Ectodermal cell (in vitro differentiated cells): ENCODE data around the gene F12.
"Not testable (repeated sequence)": the region's sequence is repeated elsewhere in the genome, so short reads cannot be mapped to it uniquely, and the experiment has no call there.

ENCODE experiments used
- H3K27ac ChIP-seq: 2 replicates; pipeline ENCODE4 v1.7.0; 2013; ENCODE audit warnings: mild to moderate bottlenecking, low read depth, low read length; ENCODE audit not compliant: insufficient read depth, poor library complexity, severe bottlenecking
- H3K27me3 ChIP-seq: 2 replicates; pipeline ENCODE4 v1.7.0; 2013; ENCODE audit warnings: mild to moderate bottlenecking, low read length; ENCODE audit not compliant: insufficient read depth, control insufficient read depth, poor library complexity, severe bottlenecking
- H3K36me3 ChIP-seq: one replicate; pipeline ENCODE4 v1.7.0; 2013; ENCODE audit warnings: low read length; ENCODE audit not compliant: control insufficient read depth, insufficient read depth
- H3K4me1 ChIP-seq: one replicate; pipeline ENCODE4 v1.7.0; 2013; ENCODE audit warnings: low read length; ENCODE audit not compliant: control insufficient read depth, insufficient read depth
- H3K4me3 ChIP-seq: 2 replicates; pipeline ENCODE4 v1.7.0; 2013; ENCODE audit warnings: low read depth, low read length, control low read depth; ENCODE audit not compliant: insufficient read depth
- H3K9me3 ChIP-seq: 2 replicates; pipeline ENCODE4 v1.7.0; 2013; ENCODE audit warnings: mild to moderate bottlenecking, low read length, moderate library complexity; ENCODE audit not compliant: control insufficient read depth
- WGBS, 2 experiments: methylation state at CpG; one replicate each; pipeline ENCODE4 v1.1.7; 2013; ENCODE audit warnings: missing lambda C conversion rate in 2 of 2; 5-methylcytosine and 5-hydroxymethylcytosine counted together

F12 gene

DNA sequence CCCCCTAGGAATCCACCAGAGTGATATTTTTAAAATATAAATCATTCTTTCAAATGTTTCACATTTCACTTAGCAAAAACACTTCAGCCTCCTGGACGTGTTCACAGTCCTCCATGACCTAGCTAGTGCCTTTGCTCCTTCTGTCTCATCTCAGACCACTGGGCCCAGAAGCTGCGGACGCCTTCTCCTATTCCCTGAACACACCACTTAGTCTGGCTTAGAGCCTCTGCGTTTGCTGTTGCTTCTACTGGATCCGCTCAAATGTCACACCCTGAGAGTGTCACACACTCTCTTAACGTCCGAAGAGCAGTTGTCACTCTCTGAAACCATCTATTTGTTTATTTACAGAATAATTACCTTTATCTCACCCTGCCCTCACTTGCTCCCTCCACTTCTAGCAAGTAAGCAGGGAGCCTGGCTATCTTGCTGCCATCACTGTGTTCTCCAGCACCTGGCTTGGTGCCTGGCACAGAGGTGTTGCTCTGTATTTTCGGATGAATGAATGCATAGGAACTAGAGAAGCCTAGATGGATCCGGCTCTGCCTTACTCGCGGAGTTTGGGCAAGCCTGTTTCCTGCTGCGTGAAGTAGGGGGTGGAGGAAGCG lies 15.9 kb upstream of the F12 start:
- Histone ChIP-seq H3K9me3 (no peaks in the 10 kb centered on the region), H3K27ac (peak overlapping the region; percentile 91), H3K4me3 (peak overlapping the region; percentile 58), H3K4me1 (peaks cover 12% of the 10 kb centered on the region), H3K27me3 (no peaks in the 10 kb centered on the region), H3K36me3 (no peaks in the 10 kb centered on the region)
- 67% methylated on average over 13 of the region's 13 CpGs for WGBS, 2 experiments

GRCh38 chr5:177423671-177424070 lies 14.3 kb upstream of the F12 start:
- no peaks in the 10 kb centered on the region for H3K27me3 ChIP-seq
- no peak overlapping the region for H3K4me3 ChIP-seq
- H3K4me1 ChIP-seq = peaks cover 12% of the 10 kb centered on the region
- WGBS, 2 experiments = 84 to 85% methylated on average over 2 of the region's 2 CpGs
- H3K9me3 ChIP-seq = no peaks in the 10 kb centered on the region
- H3K27ac ChIP-seq = no peak overlapping the region
- H3K36me3 ChIP-seq = no peaks in the 10 kb centered on the region

- WGBS, 2 experiments = 89 to 92% methylated on average over 6 of the region's 6 CpGs
- H3K9me3 ChIP-seq = no peaks in the 10 kb centered on the region
Observed at GRCh38 chr5:177421062-177421798, 11.9 kb upstream of the F12 start.

GRCh38 chr5:177420472-177420871 lies 11.1 kb upstream of the F12 start:
- not testable (repeated sequence) for H3K27ac ChIP-seq, H3K4me3 ChIP-seq, H3K36me3 ChIP-seq, H3K4me1 ChIP-seq, H3K9me3 ChIP-seq, H3K27me3 ChIP-seq
- 91 to 92% methylated on average over 7 of the region's 7 CpGs for WGBS, 2 experiments

More at GRCh38 chr5:177421062-177421798, 11.9 kb upstream of the F12 start:
- Histone ChIP-seq H3K4me3 (no peak overlapping the region), H3K36me3 (no peaks in the 10 kb centered on the region), H3K4me1 (no peaks in the 10 kb centered on the region), H3K27ac (no peak overlapping the region), H3K27me3 (no peaks in the 10 kb centered on the region)

- WGBS, 2 experiments = 92 to 97% methylated on average over 3 of the region's 3 CpGs
- Histone ChIP-seq H3K27me3 (peaks cover 1% of the 10 kb centered on the region), H3K9me3 (no peaks in the 10 kb centered on the region), H3K27ac (no peak overlapping the region), H3K4me1 (no peaks in the 10 kb centered on the region), H3K36me3 (no peaks in the 10 kb centered on the region), H3K4me3 (no peak overlapping the region)
Observed at GRCh38 chr5:177419046-177419445, 9.7 kb upstream of the F12 start.

GRCh38 chr5:177417081-177417480 lies 7.7 kb upstream of the F12 start:
- not testable (repeated sequence) for H3K27me3 ChIP-seq, H3K4me1 ChIP-seq
- WGBS, 2 experiments = 91 to 92% methylated on average over 6 of the region's 6 CpGs

GRCh38 chr5:177414481-177414880 lies 5.1 kb upstream of the F12 start:
- 86 to 94% methylated on average over 3 of the region's 3 CpGs for WGBS, 2 experiments
- Histone ChIP-seq H3K9me3 (no peaks in the 10 kb centered on the region), H3K27me3 (peaks cover 10% of the 10 kb centered on the region), H3K4me3 (no peak overlapping the region), H3K27ac (no peak overlapping the region), H3K4me1 (no peaks in the 10 kb centered on the region), H3K36me3 (no peaks in the 10 kb centered on the region)

More at GRCh38 chr5:177417081-177417480, 7.7 kb upstream of the F12 start:
- not testable (repeated sequence) for H3K27ac ChIP-seq, H3K9me3 ChIP-seq, H3K36me3 ChIP-seq, H3K4me3 ChIP-seq

DNA sequence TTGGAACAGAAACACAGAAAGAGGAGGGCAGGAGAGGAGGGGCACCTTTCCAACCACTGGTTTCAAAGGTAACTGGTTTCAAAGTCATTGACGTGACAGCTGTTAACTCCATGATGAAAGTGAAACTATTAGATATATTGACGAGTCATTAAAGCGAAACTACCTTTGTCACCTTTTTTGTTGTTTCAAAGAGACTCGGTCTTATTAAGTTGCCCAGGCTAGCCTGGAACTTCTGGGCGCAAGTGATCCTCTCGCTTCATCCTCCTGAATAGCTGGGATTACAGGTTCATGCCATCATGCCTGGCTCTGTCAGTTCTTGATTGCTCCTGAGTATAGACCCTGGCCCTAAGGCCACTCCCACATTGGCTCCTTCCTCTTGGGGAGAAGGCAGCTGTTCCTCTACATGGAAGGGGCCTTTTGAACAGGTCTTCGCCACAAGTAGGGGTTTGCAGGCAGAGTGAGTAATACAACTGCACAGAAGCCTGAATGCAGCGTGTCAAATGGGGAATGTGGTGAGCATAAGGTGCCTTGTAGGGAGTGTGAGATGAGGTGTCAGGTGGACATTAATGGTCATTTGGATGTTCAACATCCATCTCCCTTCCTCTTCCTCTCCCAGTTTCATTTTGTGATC lies 3.4 kb upstream of the F12 start:
- H3K27me3 ChIP-seq = peaks cover 23% of the 10 kb centered on the region
- no peak overlapping the region for H3K4me3 ChIP-seq
- no peaks in the 10 kb centered on the region for H3K9me3 ChIP-seq
- no peaks in the 10 kb centered on the region for H3K4me1 ChIP-seq
- WGBS, 2 experiments = 92 to 98% methylated on average over 8 of the region's 8 CpGs
- no peak overlapping the region for H3K27ac ChIP-seq
- H3K36me3 ChIP-seq = no peaks in the 10 kb centered on the region

- H3K4me3 ChIP-seq = no peak overlapping the region
- peaks cover 44% of the 10 kb centered on the region for H3K27me3 ChIP-seq
- no peaks in the 10 kb centered on the region for H3K4me1 ChIP-seq
- H3K27ac ChIP-seq = no peak overlapping the region
- H3K9me3 ChIP-seq = no peaks in the 10 kb centered on the region
- no peaks in the 10 kb centered on the region for H3K36me3 ChIP-seq
- WGBS, 2 experiments = 84 to 88% methylated on average over 3 of the region's 3 CpGs
Observed at GRCh38 chr5:177410575-177410974, 1.2 kb upstream of the F12 start.

DNA sequence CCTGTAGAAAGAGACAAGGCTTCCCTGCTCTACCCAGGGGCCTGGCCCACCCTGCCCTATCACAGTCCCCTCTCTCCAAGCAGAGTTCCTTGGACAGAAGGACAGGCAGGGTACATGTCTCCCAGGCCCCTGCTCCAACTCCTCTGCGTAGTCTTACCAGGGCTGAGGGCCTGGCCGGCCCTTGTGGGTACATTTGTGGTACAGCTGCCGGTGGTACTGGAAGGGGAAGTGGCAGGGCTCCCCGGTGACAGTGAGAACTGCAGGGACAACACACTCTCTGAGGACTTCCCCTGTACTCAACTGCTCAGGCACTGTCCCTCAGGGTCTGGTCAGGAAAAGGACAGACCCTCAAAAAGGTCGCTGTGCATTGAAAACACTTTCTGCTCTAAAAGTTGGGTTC lies 3.6 kb downstream of the F12 start:
- Histone ChIP-seq H3K4me3 (no peak overlapping the region), H3K27me3 (peaks cover 82% of the 10 kb centered on the region), H3K36me3 (no peaks in the 10 kb centered on the region), H3K9me3 (no peaks in the 10 kb centered on the region), H3K27ac (no peak overlapping the region), H3K4me1 (peaks cover 16% of the 10 kb centered on the region)
- 91 to 93% methylated on average over 5 of the region's 5 CpGs for WGBS, 2 experiments
